Thoracic aorta (tissue), 2 donors: ENCODE data around the gene SYS1. TPM values are rescaled to one million over a fixed set of nuclear protein-coding genes. Genes with fewer than 3 reads are reported as not detected.

Source experiments
- ATAC-seq: fragments of 150-250 bp; one replicate; pipeline ENCODE4 v1.8.0; 2017; ENCODE audit warnings: low read depth; ENCODE audit not compliant: insufficient number of reproducible peaks, low FRiP score
- DNase-seq: peaks from one replicate; pipeline ENCODE4 v3.0.0-alpha.2; 2020; ENCODE audit warnings: low spot score
- H3K27ac ChIP-seq, 2 donors: fragments of 200-600 bp; sonication (generic); 1 replicate in 1 of 2; 2 replicates in 1 of 2; pipeline ENCODE4 v1.5.1; 2016; ENCODE audit warnings: mild to moderate bottlenecking in 2 of 2, moderate library complexity in 2 of 2
- H3K27me3 ChIP-seq: fragments of 200-600 bp; sonication (generic); replicated peaks from 2 replicates; pipeline ENCODE4 v1.6.0; 2016; ENCODE audit warnings: mild to moderate bottlenecking; ENCODE audit not compliant: insufficient read depth
- H3K36me3 ChIP-seq: fragments of 200-600 bp; sonication (generic); one replicate; pipeline ENCODE4 v1.5.1; 2016
- H3K4me1 ChIP-seq, 2 donors: fragments of 200-600 bp; sonication (generic); 1 replicate in 1 of 2; 2 replicates in 1 of 2; pipeline versions ENCODE4 v1.5.1 to v1.6.0; 2016; ENCODE audit warnings: low read depth in 2 of 2, mild to moderate bottlenecking in 1 of 2; ENCODE audit not compliant: control insufficient read depth in 1 of 2
- H3K4me3 ChIP-seq: fragments of 200-600 bp; sonication (generic); 2 replicates; pipeline ENCODE4 v1.5.1; 2016; ENCODE audit warnings: mild to moderate bottlenecking
- H3K9me3 ChIP-seq: fragments of 200-600 bp; sonication (generic); 2 replicates; pipeline ENCODE4 v1.5.1; 2016
- CTCF ChIP-seq: fragments of 200-600 bp; sonication (generic); IDR thresholded peaks from one replicate; pipeline ENCODE4 v1.5.1; 2019; ENCODE audit warnings: antibody characterized with exemption
- total RNA-seq, 2 donors: library from RNA; depleted of rRNA; stranded (reverse); fragments of >200 nt; gene quantifications; one replicate each; pipeline versions ENCODE4 v1.1.0 to v1.2.3, GENCODE V29; 2016

Gene SYS1
- total RNA-seq, 2 donors from 2014 or later: 24.6 to 40.8 TPM

GRCh38 chr20:45325371-45325770 is 37.6 kb upstream of the SYS1 start:
- DNase-seq (no peak), ATAC-seq (no peak)
- no peaks in the 10 kb centered on the region for H3K9me3 ChIP-seq

GRCh38 chr20:45328451-45328850 is 34.5 kb upstream of the SYS1 start:
- ATAC-seq (no peak), DNase-seq (no peak)
- no peaks in the 10 kb centered on the region for H3K4me1 ChIP-seq
- H3K9me3 ChIP-seq: no peaks in the 10 kb centered on the region
- TF ChIP-seq CTCF: no peak
- H3K27me3 ChIP-seq: no peaks in the 10 kb centered on the region
- no peak overlapping the region for H3K4me3 ChIP-seq
- peaks cover 61% of the 10 kb centered on the region for H3K36me3 ChIP-seq
- H3K27ac ChIP-seq: no peak overlapping the region

More at GRCh38 chr20:45325371-45325770, 37.6 kb upstream of the SYS1 start:
- Histone ChIP-seq H3K36me3 (peaks cover 34% of the 10 kb centered on the region), H3K27me3 (no peaks in the 10 kb centered on the region), H3K4me3 (no peak overlapping the region), H3K4me1 (no peaks in the 10 kb centered on the region), H3K27ac (no peak overlapping the region)
- no peak for TF ChIP-seq CTCF

- Histone ChIP-seq H3K4me3 (no peak overlapping the region), H3K27ac (no peak overlapping the region), H3K9me3 (no peaks in the 10 kb centered on the region), H3K4me1 (no peaks in the 10 kb centered on the region), H3K36me3 (peaks cover 64% of the 10 kb centered on the region), H3K27me3 (no peaks in the 10 kb centered on the region)
- ATAC-seq (no peak), DNase-seq (no peak)
- TF ChIP-seq CTCF: no peak
Observed at GRCh38 chr20:45329497-45330319, 33.2 kb upstream of the SYS1 start.

GRCh38 chr20:45330476-45330875 is 32.5 kb upstream of the SYS1 start:
- peaks cover 67% of the 10 kb centered on the region for H3K36me3 ChIP-seq
- peaks cover 0 to under 1% of the 10 kb centered on the region in 2 donors for H3K4me1 ChIP-seq
- no peak for TF ChIP-seq CTCF
- H3K27me3 ChIP-seq: no peaks in the 10 kb centered on the region
- H3K9me3 ChIP-seq: no peaks in the 10 kb centered on the region
- no peak overlapping the region for H3K4me3 ChIP-seq
- DNase-seq (no peak), ATAC-seq (no peak)
- no peak overlapping the region for H3K27ac ChIP-seq

GRCh38 chr20:45336530-45337366 is 26.2 kb upstream of the SYS1 start:
- H3K9me3 ChIP-seq: no peaks in the 10 kb centered on the region
- peak overlapping the region; percentile 47 for H3K4me3 ChIP-seq
- no peak for TF ChIP-seq CTCF
- no peaks in the 10 kb centered on the region for H3K27me3 ChIP-seq
- H3K36me3 ChIP-seq: peaks cover 19% of the 10 kb centered on the region
- H3K4me1 ChIP-seq: peaks cover 39 to 63% of the 10 kb centered on the region in 2 donors
- DNase-seq: peak; percentile 57
- ATAC-seq: peak; percentile 52
- peak overlapping the region; percentile 93 to 94 for H3K27ac ChIP-seq
